Measurements from ENCODE around the gene GRM4.

Gene GRM4

DNA sequence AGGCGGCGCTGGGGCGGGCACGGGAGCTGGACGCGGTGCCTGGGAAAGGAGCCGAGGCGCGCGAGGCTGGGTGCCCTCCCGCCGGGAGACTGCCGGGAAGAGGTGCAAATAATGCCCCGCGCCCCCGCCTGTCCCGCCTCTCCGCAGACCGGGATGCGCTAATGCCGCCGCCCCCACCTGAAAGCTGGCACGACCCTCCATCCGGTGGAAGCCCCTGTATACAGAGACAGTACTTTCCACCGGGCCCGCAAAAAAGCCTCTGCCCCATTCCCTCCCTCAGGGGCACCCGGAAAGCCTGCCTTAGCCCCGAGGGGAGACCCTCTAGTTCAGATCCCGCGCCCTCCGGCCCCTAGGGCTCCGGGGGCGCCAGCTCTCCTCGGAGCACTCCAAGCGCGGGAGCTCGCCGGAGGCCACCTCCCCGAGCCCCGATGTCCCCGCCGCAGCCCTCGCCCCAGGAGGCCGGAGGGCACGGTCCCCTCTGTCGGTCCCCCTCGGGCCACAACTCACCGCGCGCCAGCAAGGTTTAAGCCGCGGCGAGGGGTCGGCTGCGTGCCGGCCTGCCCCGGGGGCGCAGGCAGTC lies 1.2 kb downstream of the GRM4 start:
- no peak for DNase-seq (ENCODE audit: low read depth)
- TF ChIP-seq, protein P1, sequence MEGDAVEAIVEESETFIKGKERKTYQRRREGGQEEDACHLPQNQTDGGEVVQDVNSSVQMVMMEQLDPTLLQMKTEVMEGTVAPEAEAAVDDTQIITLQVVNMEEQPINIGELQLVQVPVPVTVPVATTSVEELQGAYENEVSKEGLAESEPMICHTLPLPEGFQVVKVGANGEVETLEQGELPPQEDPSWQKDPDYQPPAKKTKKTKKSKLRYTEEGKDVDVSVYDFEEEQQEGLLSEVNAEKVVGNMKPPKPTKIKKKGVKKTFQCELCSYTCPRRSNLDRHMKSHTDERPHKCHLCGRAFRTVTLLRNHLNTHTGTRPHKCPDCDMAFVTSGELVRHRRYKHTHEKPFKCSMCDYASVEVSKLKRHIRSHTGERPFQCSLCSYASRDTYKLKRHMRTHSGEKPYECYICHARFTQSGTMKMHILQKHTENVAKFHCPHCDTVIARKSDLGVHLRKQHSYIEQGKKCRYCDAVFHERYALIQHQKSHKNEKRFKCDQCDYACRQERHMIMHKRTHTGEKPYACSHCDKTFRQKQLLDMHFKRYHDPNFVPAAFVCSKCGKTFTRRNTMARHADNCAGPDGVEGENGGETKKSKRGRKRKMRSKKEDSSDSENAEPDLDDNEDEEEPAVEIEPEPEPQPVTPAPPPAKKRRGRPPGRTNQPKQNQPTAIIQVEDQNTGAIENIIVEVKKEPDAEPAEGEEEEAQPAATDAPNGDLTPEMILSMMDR (IDR thresholded peaks at IDR 0.05; ENCODE audit: low read depth, low read length, missing control alignments) = no peak
- no peak overlapping the region for H3K4me3 ChIP-seq (ENCODE audit: low read depth, low read length)

- no peak overlapping the region for H3K4me3 ChIP-seq (ENCODE audit: low read depth, low read length)
- DNase-seq (ENCODE audit: low read depth) = no peak
- TF ChIP-seq, protein P1 (IDR thresholded peaks at IDR 0.05; ENCODE audit: low read depth, low read length, missing control alignments) = peak; percentile 15
Observed at GRCh38 chr6:34143884-34144580, 1.9 kb downstream of the GRM4 start.

GRCh38 chr6:34143196-34143883 lies 2.5 kb downstream of the GRM4 start:
- TF ChIP-seq, protein P1 (IDR thresholded peaks at IDR 0.05; ENCODE audit: low read depth, low read length, missing control alignments) = no peak
- no peak for DNase-seq (ENCODE audit: low read depth)
- H3K4me3 ChIP-seq (ENCODE audit: low read depth, low read length) = no peak overlapping the region

- H3K4me3 ChIP-seq (ENCODE audit: low read depth, low read length) = no peak overlapping the region
- DNase-seq (ENCODE audit: low read depth) = no peak
- TF ChIP-seq, protein P1 (IDR thresholded peaks at IDR 0.05; ENCODE audit: low read depth, low read length, missing control alignments) = no peak
Observed at GRCh38 chr6:34142061-34142998, 3.6 kb downstream of the GRM4 start.

GRCh38 chr6:34140075-34140474 lies 5.8 kb downstream of the GRM4 start:
- DNase-seq (ENCODE audit: low read depth) = no peak
- TF ChIP-seq, protein P1 (IDR thresholded peaks at IDR 0.05; ENCODE audit: low read depth, low read length, missing control alignments) = no peak
- no peak overlapping the region for H3K4me3 ChIP-seq (ENCODE audit: low read depth, low read length)

GRCh38 chr6:34138914-34139510 lies 6.9 kb downstream of the GRM4 start:
- TF ChIP-seq, protein P1 (IDR thresholded peaks at IDR 0.05; ENCODE audit: low read depth, low read length, missing control alignments) = no peak
- no peak overlapping the region for H3K4me3 ChIP-seq (ENCODE audit: low read depth, low read length)
- DNase-seq (ENCODE audit: low read depth) = no peak
